Suppressor macrophage (primary cell): Measurements from ENCODE around the gene BABAM2.
A peak's percentile ranks its signal among the peaks of the same experiment; 100 is the strongest.

Experiments used
- DNase-seq, 4 experiments: peaks; one replicate each; pipeline ENCODE4 v3.0.0-alpha.2; 2020 to 2022

BABAM2 gene

DNA sequence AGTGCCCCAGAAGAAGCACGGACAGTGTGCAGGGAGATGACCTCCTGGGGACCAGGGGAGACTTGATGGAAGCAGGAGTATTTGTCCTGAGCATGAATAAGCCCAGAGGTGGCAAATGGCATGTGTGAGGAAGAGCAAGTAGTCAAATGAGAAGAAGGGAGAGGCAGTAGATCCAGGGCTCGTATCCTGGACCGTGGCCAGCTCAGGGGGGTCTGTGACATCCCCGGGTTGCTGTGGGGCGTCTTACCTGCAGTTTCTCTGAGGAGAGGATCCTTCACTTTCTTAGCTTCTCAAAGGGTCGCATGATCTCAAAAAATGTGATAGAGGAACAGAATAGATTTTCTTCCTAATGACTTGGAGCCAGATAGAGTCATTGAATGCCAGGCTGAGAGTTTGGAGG is 445.1 kb downstream of the BABAM2 start:
- DNase-seq = no peak

DNA sequence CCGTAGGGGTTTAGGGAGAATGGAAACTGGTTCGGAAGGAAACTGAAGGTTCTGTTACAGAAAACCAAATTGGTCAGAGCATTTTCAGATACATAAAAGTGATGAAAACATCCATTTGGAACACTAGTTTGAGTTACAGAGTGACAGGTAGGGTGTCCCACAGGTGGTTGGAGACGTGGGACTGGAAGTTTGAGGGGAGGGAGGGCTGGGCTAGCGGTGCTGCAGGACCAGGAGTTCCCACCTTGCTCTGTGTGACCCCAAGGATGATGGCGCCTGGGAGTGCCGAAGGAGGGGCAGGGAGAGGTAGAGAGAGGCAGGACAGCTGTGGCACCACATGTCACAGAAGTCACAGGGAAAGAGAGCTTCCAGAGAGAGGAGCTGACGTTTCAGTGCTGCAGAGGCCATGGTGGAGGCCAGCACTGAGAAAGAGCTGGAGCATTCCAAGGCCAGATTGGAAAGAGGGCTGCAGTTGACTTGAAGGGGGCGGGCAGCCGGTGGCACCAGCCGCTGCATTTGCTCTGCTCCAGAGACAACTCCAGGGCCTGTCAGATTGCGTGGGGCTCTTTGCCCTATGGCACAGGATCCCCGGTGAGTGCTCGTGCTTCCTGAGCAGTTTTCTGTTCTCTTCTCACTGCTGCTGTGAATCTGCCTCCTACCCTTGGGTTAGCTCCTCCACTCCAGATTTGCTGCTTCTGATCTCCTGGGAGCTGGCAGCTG is 445.9 kb downstream of the BABAM2 start:
- no peak for DNase-seq

DNA sequence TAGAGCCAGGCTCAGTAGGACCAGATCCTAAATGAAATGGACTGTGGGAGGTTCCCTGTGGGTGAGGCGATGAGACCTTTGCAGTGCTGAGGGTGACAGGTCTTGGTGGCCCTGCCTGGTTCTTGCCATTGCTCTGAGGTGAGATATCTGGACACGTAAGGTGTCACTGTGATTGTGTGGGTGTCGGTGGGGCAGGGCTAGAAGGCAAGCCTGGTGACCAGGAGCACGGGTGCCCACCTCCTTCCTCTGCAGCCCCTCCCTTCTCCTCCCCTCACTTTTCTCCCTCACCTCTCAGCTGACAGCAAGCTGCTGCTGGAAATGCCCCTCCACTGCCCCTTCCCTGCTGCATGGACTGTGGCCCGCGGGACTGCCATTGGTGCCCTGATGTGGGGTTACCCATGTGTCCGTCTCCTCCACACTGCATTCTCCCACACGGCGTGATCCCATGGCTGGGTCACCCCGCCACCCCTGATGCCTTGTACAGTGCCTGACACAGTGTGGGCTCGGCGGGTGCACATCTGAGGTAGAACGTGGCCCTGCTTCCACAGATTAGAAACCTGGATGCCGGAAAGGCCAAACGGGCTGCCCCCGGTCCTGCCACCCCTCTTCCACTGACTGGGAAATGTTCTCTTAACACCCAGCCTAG is 446.6 kb downstream of the BABAM2 start:
- no peak for DNase-seq

DNA sequence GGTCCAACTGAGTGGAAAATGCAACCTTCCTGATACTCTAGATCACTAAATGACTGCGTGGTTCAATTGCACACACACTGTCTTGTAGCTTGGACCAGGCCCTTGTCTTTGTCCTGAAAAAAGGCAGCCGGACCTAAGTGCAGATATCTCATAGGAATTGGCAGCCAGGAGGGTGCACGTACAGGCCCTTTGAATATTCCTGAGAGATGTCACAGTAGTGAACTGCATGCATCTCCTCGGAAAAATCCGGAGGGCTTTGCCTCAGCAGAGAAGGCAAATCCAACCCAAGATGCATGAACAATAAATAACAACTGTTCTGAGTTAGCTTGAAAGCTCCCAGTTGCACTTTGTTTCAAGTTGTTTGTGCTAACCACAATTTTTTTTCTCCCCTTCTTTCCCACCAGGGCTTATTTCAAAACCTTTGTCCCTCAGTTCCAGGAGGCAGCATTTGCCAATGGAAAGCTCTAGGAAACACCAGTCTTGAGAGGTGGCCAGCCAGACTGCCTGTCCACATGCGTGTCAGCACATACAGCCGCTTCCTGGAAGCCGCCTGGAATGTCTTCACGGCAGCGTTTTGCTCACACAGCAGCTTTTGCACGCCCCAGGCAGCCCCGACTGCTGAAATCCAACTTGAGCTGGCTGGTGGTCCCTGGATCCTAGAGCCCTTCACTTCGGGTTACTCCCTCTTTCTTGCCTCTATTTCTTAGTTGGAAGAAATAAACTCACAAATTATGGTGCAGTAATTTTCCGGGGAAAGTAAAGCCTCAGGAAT is 447.7 kb downstream of the BABAM2 start:
- DNase-seq = no peak

DNA sequence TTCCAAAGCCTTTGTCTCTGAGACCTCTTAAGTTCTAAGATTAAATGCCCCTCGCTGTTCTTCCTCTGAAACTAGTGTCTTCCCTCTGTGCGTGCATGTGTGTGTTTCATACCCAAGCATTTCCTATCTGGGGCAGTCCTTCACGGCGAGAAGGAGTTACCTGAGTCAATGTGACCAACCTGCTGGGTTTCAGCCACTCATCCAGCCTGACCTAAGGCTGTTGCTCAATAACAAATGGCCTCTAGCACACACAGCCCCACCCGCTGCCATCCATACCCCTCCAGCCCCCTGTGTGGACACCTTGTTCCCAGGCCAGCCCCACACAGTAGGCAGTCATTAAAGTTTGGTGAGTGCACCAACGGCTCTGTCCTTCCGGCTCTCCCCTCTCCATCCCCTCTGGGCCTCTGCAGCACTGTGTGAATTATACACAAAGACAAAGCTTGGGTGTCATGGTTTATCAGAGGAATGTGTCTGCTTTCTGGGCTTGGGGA is 448.3 kb downstream of the BABAM2 start:
- DNase-seq = no peak

DNA sequence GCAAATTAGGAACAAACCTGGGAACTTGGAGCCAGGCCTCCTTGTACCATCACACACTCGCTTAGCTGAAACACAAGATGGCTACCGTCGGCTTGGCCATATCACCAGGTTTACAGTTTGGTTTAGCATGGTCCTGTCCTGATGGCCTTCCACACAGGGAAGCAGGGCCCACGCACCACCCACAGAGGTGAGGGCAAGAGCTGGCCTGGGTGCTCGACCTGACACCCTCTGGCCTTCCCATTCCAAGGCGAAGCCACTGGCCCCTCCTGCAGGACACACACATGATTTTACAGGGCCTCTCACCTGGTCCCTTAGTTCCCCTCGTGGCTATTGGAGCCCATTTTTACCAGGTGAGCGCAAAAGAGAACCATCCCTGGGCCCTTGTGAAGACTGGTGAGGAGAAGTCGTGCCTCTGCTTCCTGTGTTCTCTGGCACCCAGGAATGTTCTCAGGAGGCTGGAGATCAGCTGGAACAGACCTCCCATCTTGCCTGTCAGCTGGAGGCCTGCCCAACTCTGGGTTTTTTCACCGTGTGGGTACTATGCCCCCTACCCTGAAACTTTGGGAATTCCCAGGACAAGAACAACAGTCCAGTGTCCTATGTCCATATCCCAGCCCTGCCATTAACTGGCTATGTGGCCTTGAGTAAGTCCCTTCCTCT is 449.1 kb downstream of the BABAM2 start:
- no peak for DNase-seq

DNA sequence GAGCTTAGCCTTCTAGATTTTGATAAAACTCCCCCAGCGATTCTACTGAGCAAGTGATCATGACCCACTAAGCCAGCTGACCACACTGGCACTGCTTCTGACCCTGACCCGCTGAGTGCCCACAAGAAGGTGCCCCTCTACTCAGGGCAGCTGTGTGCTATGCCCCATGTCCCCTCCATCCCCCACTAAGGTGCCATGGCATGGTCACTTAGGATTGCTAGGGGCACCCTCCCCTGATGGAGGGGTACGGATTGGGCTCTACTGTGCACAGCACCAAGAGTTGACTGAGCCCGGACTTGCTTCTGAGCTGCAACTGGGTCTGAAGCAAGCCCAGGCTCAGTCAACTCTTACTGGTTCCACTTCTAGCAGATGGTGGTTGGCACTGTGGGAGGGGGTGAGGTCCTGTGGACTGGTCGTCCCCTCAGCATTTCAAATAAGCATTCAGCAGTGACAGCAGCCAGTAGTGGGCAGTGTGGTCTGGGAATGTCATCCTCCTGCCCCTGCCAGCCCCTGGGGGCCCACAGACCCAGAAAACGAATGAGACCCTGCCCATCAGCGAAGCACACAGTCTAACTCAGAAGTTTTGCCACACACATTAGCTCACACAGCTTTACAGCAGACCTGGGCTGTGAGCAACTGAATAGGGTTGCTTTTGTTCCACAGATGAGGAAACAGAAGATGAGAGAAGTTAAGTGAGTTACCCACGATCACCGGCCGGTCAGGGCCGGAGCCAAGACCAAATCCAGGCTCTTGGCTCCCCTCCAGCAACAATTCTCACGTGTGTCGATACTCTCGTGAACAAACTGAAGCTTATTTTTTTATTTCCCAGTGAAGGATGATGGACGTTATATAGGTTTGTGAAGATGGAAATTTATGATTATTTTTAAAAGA is 450.0 kb downstream of the BABAM2 start:
- DNase-seq = no peak

DNA sequence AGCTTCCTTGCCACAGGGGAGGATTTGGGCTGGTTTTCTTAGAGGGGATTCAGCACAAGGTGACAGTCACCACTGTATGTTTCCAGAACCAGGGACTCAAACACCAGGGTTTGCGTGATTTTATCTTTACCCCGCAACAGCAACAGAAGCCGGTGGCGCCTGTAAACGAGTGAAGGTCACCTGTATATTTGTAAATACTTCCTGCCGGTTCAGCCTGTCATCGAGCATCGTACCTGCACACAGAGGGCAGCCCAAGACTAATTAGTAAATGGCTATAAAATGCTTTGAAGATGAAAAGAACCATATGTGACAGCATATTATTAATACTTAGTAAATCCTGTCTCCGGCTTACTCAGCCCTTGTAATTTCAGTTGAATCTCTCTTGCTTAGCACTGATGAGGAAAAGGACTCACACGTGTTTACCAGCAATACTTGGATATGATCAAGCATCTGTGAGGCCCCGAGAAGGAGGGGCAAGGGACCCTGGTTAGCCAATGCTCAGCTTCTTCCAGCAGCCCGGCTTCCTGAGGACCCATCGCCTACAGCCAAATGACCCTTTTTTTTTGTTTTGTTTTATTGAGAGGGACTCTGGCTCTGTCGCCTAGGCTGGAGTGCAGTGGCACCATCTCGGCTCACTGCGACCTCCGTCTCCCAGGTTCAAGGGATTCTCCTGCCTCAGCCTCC is 450.8 kb downstream of the BABAM2 start:
- no peak for DNase-seq

DNA sequence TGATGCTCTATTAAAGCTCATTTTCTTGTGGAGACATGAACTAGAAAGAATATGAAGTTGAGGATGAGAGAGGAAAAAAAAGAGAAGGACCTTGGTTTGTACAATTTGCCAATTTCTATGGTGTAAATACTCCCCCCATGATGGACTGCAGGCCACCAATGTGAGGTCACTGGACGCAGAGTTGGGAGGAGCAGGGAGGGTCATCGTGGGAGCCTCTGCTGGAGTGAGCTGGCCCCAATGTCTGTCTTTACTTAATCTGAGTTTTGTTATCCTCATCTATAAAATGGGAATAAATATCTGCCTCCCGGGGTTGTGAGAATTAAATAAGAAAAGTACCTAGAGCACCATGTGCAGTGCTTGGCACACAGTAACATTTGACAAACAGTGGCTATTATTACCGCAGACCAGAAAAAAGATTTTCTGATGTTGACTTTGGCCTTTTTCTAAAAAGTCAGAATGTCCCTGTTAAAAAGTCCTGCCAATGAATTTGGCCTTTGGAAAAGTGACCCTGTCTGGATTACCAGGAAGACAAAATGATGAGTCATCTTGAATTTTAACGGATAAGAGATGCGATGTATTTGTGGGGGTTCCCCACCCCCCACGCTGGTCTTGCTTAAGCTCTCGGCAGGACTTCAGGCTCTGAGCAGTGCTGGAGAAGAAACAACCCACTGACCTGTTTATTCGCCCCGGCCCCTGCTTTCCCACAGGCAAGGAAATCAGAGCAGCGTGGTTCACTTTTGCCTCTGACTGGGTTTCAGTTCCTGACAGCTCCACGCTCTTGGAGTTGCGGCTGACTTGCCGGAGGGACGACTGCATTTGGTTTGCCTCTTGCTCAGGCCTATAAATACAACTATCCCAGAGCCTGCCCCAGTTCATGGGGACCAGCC is 451.8 kb downstream of the BABAM2 start:
- peak; percentile 58 to 76 (median 74) for DNase-seq

DNA sequence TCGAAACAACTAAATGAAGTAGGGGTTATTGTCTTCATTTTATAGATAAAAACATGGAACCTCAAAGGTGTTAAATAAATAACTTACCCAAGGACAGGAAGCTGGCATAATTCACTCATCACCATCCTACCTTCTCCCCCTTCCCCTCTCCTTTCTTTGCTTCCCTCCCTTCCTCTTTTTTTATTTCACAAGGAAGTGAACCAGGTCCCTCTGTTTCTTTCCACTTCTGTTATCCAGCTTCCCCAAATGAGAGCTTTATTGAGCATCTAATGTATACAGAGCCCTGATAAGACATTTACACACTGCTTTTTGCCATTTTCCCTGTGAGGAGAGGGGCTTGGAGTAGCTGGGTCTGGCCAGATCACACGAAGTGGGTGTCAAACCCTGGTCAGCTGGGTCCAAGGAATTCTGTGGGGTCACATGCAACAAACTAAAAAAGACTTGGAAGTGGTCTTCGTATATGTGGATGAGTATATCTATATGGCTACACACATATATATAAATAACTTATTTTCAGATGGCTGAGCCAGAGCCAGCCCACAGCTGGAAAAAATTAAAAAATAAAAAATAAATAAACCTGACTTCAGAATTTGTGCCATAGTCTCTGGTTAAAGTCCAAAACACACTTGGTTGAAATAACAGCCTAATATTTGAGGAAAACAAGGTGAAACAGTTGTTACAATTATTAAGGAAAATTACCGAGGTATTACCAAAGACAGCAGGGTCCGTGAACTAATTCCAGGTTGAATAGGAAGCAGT is 452.8 kb downstream of the BABAM2 start:
- peak; percentile 42 to 78 (median 62) for DNase-seq

DNA sequence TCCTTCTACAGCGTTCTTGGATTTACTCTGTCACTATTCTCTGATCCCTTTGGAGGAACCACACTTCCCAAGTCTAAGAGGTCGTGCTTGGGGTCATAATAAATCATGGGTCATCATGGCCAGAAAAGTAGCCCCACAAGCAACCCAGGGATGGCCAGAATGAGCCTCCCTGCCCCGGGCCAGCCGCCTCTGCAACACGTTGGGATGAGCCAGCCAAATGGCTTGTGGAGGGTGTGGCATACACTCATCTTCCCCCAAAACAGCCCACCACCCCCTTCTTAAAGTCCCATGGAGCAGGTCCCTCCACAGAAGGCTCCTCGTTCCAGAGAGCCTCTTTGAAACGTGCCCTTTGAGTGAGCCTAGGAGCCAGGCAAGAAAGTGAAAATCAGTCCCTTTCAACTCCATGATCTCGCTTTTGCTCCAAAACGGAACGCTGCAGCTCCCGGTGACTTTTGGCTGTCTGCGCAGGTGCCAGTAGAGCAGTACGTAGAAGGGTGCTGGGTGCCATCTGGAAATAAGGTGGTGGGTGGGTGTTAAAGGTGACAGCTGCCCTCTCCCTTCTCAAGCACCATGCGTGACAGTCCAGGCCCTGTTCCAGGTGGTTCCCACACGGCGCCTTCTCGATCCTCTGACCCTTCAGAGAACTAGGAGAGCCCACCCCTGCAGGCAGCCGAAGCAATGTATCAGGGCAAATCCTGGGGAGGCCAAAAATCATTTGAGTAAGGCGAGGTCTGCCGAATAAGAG is 453.6 kb downstream of the BABAM2 start:
- DNase-seq = no peak

DNA sequence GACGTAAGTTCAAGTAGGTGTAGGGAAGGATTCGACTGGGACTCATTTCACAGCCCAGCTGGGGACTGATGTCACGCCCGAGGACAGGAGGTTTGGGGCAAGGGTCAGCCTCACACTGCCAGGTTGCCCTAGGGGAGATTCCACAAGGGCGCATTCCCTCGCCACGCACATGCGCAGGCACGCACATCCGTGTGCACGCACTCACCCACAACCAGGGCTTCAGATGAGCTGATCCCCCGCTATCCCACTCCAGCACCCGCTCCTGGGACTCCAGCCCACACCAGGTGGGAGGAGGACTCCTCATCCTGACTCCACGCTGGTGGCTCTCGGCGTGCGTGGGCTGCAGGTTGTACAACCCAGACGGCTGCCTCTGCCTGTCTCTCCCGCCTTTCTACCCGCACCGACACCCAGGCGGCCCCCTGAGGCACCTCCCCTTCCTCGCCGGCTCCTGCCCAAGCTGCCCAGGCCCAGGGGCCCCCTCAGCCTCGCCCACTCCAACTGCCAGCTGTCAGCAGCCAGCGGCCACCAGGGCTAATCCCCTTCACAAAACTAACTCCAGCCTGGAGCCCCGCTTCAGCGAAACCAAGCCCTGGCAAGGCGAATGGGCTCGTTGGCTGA is 454.3 kb downstream of the BABAM2 start:
- no peak for DNase-seq

DNA sequence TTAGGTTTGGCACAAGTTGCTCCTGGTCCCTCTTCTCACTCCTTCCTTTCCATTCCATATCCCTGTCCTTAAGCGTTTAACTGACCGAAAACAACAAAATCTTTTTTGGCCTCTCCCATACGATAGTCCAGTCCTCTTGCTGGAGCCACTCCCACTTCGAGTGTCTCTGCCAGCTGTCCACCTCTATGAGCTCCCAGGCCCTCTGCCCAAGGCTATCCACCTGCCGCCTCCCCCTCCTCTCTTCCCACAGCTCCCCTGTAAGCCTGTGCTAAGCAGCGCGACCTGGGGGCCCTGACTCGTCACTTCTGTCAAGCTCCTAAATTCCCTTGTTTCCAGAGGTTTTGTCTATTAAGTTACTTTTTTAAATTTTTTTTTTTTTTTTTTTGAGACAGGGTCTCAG is 455.1 kb downstream of the BABAM2 start:
- DNase-seq = peak in 1 of 4 experiments; percentile 1

DNA sequence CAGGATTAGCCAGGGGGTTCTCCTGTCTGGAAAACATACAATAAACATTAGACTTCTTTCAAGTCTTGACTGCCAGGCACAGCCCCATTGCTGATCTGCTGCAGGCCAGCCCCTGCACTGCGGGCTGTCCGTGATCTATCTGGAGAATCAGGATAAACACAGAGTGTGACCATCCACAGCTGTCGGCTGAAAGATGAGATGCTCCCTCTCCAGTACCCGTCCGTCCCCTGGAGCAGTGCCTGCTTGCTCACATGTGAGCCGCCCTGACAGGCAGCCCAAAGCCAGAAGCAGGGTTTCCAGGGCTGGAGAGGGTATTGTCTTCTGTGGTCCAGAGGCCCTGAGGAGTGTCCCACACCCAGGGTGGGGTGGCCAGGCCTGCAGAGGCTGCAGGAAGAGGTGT is 456.1 kb downstream of the BABAM2 start:
- DNase-seq = peak in 1 of 4 experiments; percentile 0

DNA sequence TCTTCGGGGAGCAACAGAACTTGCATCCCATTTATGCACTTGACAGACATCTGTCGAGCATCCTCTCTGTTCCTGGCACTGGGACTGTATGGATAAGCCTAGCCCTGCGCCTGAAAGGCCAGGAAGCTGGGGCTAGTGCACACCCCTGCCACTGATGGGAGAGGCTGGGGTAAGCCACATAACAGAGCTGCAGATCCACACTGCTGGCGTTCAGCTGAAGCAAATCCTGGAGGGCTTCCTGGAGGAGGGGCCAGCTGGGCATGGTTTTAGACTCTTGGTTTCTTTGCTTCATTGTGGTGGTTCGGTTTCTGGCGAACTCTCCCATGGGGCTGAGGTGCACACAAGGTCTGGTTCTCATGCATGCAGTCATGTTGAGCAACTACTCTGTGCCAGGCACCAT is 456.7 kb downstream of the BABAM2 start:
- no peak for DNase-seq

DNA sequence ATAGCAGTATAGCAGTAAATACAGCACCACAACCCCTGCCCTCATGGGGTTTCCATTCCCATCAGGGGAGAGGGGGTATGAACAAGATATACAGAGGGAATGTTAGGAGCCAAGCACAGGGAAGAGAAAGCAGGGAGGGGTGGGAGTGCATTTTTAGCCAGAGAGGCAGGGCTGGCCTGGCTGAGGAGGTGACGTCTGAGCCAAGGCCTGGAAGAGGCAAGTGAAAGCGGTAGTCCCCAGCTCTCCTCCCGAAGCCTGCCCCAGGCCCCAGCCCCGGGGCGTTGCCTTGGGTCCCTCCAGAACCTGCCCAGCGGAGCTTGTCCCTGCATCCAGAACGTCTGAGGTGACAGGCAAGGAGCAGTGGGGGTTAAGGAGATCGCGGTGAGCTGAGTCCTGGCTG is 457.1 kb downstream of the BABAM2 start:
- peak in 1 of 4 experiments; percentile 1 for DNase-seq

DNA sequence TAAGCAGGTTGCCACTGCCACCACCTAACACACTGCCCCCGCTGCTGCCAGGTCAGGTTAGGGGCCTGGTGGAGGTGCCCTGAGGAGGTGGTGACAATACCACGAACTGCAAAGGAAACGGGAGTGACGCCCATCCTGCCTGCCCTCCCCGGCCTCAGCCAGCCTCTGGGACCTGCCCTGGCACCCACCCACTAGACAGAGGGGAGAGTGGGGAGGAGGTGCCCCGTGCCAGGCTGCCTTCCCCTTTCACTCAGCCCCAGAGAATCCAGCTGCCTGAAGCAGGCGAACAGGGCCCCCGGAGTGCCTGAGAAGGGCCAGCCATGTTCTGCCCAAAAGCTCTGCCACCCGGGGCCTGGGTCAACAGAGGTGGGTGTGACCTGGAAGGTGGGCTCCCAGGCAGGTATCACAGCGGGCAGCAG is 457.6 kb downstream of the BABAM2 start:
- peak in 1 of 4 experiments; percentile 46 for DNase-seq

DNA sequence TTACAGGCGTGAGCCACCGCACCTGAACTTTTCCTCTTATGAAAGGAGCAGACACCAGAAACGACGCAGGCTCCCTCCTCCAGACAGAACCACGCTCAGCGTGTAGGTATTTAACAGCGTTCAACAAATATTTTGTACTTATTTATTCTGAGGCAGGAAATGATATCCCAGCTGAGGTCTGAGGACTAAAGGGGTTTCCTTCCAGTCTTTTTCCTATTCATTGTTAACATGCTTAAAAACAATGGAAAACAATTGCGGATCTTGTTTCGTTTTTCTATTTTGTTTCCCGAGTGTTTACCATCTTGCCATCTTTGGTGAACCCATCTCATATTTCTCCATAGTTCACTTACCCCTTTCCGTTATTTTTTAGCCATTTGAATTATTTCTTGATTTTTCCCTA is 458.4 kb downstream of the BABAM2 start:
- DNase-seq = no peak
